ENCODE measurements around the gene ATL3.

ATL3 gene

DNA sequence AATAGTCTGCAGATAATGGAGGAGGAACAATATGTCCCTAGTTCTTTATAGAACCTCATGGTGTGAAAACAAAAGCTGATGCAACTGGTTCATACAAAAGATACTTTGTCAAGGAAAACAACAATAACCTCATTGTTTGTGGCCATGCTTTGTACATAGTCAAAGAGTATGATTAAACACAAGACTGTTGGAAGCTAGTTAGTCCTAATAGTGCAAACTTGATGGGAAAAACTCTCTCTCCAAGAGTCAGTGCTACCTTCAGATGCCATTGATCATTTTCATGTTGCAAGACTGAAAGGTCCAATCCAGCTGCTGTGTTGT, 87.9 kb downstream of the ATL3 start:
- TF ChIP-seq, protein P1, sequence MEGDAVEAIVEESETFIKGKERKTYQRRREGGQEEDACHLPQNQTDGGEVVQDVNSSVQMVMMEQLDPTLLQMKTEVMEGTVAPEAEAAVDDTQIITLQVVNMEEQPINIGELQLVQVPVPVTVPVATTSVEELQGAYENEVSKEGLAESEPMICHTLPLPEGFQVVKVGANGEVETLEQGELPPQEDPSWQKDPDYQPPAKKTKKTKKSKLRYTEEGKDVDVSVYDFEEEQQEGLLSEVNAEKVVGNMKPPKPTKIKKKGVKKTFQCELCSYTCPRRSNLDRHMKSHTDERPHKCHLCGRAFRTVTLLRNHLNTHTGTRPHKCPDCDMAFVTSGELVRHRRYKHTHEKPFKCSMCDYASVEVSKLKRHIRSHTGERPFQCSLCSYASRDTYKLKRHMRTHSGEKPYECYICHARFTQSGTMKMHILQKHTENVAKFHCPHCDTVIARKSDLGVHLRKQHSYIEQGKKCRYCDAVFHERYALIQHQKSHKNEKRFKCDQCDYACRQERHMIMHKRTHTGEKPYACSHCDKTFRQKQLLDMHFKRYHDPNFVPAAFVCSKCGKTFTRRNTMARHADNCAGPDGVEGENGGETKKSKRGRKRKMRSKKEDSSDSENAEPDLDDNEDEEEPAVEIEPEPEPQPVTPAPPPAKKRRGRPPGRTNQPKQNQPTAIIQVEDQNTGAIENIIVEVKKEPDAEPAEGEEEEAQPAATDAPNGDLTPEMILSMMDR (IDR thresholded peaks at IDR 0.05), result no peak

DNA sequence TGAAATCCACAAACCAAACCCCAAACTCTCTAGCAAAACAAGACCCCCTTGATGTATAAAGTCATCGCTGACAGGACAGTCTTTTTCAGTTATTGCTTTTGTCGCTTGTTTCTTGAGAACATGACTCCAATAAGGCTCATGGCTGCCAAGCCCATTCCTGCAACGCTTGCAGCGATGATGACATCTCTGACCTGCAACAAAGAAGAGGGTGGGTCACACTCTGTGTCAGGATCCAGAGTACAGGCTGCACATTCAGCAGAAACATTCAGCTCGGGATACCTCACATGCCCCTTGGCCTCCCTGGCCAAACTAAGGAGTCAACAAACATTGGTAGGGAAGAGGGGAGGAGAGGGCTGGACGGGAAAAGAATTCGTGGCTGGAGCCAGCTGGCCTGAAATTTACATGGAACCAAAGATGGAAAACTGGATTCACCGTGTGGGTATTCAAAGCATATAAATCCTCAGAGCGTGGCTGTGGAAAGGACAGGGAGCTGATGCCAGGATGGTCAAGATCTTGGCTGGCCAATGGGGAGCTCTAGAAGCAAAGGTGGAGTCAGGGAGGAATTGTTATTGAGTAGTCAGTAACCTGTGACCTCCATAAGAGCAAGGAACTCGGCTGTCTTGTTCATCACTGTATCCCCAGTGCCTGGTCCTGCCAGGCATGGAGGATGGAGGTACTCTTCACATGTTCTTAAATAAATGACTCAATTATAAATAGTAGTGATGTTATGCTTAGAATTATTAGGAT, 96.1 kb downstream of the ATL3 start:
- TF ChIP-seq, protein P1 (IDR thresholded peaks at IDR 0.05), result no peak

Measured in LNCAP (cell line).